Loucy (cell line): ENCODE measurements around the gene AKAP13.

Experiments used
- EZH2phosphoT487 ChIP-seq: fragments of 200-600 bp; IDR thresholded peaks from 2 replicates; pipeline ENCODE4 v1.6.1; 2018; ENCODE audit warnings: antibody characterized with exemption, mild to moderate bottlenecking, moderate library complexity, borderline replicate concordance
- TF ChIP-seq, protein P1 (sequence below): fragments of 200-600 bp; sonication (generic); conservative IDR thresholded peaks from 2 replicates; pipeline ENCODE4 v1.5.1; 2014; ENCODE audit warnings: mild to moderate bottlenecking, antibody characterized with exemption, low read length

DNA sequence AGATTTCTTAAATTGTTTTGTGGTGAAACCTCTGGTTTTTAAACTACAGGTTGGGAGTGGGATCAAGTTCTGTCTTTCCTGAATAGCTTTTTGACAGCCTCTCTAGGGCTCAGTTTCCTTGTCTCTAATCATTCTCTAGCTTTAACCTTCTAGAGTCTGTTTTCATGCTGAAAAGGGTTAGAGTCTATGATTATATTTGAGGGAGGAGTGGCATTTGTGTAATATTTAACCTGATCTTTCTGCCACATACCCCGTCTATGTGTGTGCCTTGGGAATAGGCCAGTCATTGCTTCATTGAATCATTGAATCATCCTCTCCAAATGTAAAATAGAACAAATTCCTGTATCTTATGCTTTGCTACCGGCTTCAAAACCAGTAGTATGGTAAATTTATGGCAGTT, 209.4 kb downstream of the AKAP13 start:
- TF ChIP-seq, protein P1, sequence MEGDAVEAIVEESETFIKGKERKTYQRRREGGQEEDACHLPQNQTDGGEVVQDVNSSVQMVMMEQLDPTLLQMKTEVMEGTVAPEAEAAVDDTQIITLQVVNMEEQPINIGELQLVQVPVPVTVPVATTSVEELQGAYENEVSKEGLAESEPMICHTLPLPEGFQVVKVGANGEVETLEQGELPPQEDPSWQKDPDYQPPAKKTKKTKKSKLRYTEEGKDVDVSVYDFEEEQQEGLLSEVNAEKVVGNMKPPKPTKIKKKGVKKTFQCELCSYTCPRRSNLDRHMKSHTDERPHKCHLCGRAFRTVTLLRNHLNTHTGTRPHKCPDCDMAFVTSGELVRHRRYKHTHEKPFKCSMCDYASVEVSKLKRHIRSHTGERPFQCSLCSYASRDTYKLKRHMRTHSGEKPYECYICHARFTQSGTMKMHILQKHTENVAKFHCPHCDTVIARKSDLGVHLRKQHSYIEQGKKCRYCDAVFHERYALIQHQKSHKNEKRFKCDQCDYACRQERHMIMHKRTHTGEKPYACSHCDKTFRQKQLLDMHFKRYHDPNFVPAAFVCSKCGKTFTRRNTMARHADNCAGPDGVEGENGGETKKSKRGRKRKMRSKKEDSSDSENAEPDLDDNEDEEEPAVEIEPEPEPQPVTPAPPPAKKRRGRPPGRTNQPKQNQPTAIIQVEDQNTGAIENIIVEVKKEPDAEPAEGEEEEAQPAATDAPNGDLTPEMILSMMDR: no peak
- TF ChIP-seq EZH2phosphoT487: no peak
